ENCODE data around the gene HPSE.

DNA sequence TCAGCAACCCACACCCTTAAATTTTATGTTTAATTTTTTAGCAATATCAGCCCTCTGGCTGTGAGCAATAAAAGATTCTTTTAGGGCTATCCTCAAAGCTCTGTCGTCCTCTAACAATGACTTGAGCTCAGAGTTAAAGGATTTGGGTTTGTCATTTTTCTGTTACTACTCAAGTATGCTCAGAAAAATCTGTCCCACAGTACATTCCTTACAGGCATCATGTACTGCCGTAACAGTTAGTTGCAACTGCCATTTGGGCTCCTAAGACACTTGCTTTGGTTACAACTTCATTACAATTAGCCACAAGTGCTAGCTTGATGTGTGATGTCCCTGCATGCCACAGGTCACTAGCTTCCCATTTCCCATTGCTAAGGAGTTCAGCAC, 83.2 kb downstream of the HPSE start:
- TF ChIP-seq, protein P1, sequence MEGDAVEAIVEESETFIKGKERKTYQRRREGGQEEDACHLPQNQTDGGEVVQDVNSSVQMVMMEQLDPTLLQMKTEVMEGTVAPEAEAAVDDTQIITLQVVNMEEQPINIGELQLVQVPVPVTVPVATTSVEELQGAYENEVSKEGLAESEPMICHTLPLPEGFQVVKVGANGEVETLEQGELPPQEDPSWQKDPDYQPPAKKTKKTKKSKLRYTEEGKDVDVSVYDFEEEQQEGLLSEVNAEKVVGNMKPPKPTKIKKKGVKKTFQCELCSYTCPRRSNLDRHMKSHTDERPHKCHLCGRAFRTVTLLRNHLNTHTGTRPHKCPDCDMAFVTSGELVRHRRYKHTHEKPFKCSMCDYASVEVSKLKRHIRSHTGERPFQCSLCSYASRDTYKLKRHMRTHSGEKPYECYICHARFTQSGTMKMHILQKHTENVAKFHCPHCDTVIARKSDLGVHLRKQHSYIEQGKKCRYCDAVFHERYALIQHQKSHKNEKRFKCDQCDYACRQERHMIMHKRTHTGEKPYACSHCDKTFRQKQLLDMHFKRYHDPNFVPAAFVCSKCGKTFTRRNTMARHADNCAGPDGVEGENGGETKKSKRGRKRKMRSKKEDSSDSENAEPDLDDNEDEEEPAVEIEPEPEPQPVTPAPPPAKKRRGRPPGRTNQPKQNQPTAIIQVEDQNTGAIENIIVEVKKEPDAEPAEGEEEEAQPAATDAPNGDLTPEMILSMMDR (IDR thresholded peaks at IDR 0.05; ENCODE audit: low read length) = no peak
- TF ChIP-seq EZH2 (IDR thresholded peaks at IDR 0.05; ENCODE audit: borderline replicate concordance, low read length) = no peak
